ENCODE results near the gene MAP2K1. TPM values are rescaled to one million over a fixed set of nuclear protein-coding genes. Genes with fewer than 3 reads are reported as not detected.
"Not testable (repeated sequence)": the region's sequence is repeated elsewhere in the genome, so short reads cannot be mapped to it uniquely, and the experiment has no call there.

The MAP2K1 gene
- total RNA-seq, 1 donor from 2014 or later: 66.5 TPM

- FAIRE-seq (no peak), DNase-seq (ENCODE audit: low read depth) (no peak)
- Histone ChIP-seq H3K36me3 (ENCODE audit: insufficient read depth, low read length) (peaks cover 54% of the 10 kb centered on the region), H3K4me1 (ENCODE audit: insufficient read depth, low read length) (peaks cover 18% of the 10 kb centered on the region), H2AFZ (ENCODE audit: low read depth, low read length) (no peak overlapping the region), H3K27me3 (ENCODE audit: insufficient read depth, low read length) (no peaks in the 10 kb centered on the region), H4K20me1 (ENCODE audit: insufficient read depth, low read length) (peaks cover 66% of the 10 kb centered on the region), H3K9ac (ENCODE audit: low read length) (peak overlapping the region; percentile 95), H3K9me3 (ENCODE audit: insufficient read depth, low read depth, low read length) (no peaks in the 10 kb centered on the region), H3K4me3 (ENCODE audit: insufficient read depth, low read depth, low read length) (peak overlapping the region; percentile 97), H3K27ac (ENCODE audit: low read depth, low read length) (peak overlapping the region; percentile 17), H3K4me2 (ENCODE audit: low read length) (peak overlapping the region; percentile 95), H3K79me2 (ENCODE audit: insufficient read depth, low read length) (peaks cover 75% of the 10 kb centered on the region)
- Mint-ChIP-seq H3K9me3 (ENCODE audit: unreplicated experiment) (no peaks in the 10 kb centered on the region), H3K27me3 (ENCODE audit: low read depth, unreplicated experiment) (no peaks in the 10 kb centered on the region), H3K36me3 (ENCODE audit: low read depth, unreplicated experiment) (peaks cover 18% of the 10 kb centered on the region), H3K27ac (ENCODE audit: unreplicated experiment) (peak overlapping the region; percentile 90), H3K4me3 (ENCODE audit: unreplicated experiment) (peak overlapping the region; percentile 97), H3K4me1 (ENCODE audit: low read depth, unreplicated experiment) (peaks cover 28% of the 10 kb centered on the region)
- no peak for TF ChIP-seq CTCF (IDR thresholded peaks at IDR 0.05; ENCODE audit: insufficient read depth, low read depth, low read length)
- no peak for TF ChIP-seq EZH2 (IDR thresholded peaks at IDR 0.05; ENCODE audit: insufficient read depth, low read length)
These were observed 115.8 kb downstream of the MAP2K1 start for GRCh38 chr15:66502491-66502890.

- Histone ChIP-seq H3K27ac (ENCODE audit: low read depth, low read length) (peak overlapping the region; percentile 89), H3K4me3 (ENCODE audit: insufficient read depth, low read depth, low read length) (peak overlapping the region; percentile 97), H3K36me3 (ENCODE audit: insufficient read depth, low read length) (peaks cover 50% of the 10 kb centered on the region), H3K4me2 (ENCODE audit: low read length) (peak overlapping the region; percentile 95), H3K79me2 (ENCODE audit: insufficient read depth, low read length) (peaks cover 80% of the 10 kb centered on the region), H3K9ac (ENCODE audit: low read length) (peak overlapping the region; percentile 95), H4K20me1 (ENCODE audit: insufficient read depth, low read length) (peaks cover 62% of the 10 kb centered on the region), H3K4me1 (ENCODE audit: insufficient read depth, low read length) (peaks cover 18% of the 10 kb centered on the region)
- not testable (repeated sequence) for H3K27me3 Mint-ChIP-seq (ENCODE audit: low read depth, unreplicated experiment); H3K9me3 ChIP-seq (ENCODE audit: insufficient read depth, low read depth, low read length); H2AFZ ChIP-seq (ENCODE audit: low read depth, low read length); FAIRE-seq; H3K9me3 Mint-ChIP-seq (ENCODE audit: unreplicated experiment); H3K27me3 ChIP-seq (ENCODE audit: insufficient read depth, low read length)
- H3K4me3 Mint-ChIP-seq (ENCODE audit: unreplicated experiment): peak overlapping the region; percentile 97
- peaks cover 26% of the 10 kb centered on the region for H3K4me1 Mint-ChIP-seq (ENCODE audit: low read depth, unreplicated experiment)
- DNase-seq (ENCODE audit: low read depth): peak; percentile 33
- H3K36me3 Mint-ChIP-seq (ENCODE audit: low read depth, unreplicated experiment): peaks cover 17% of the 10 kb centered on the region
- peak overlapping the region; percentile 90 for H3K27ac Mint-ChIP-seq (ENCODE audit: unreplicated experiment)
These were observed 116.4 kb downstream of the MAP2K1 start for GRCh38 chr15:66503041-66503648.

GRCh38 chr15:66503780-66504562 is 117.3 kb downstream of the MAP2K1 start:
- Mint-ChIP-seq H3K27me3 (ENCODE audit: low read depth, unreplicated experiment) (no peaks in the 10 kb centered on the region), H3K36me3 (ENCODE audit: low read depth, unreplicated experiment) (peaks cover 17% of the 10 kb centered on the region), H3K27ac (ENCODE audit: unreplicated experiment) (peak overlapping the region; percentile 100), H3K4me3 (ENCODE audit: unreplicated experiment) (peak overlapping the region; percentile 97), H3K9me3 (ENCODE audit: unreplicated experiment) (no peaks in the 10 kb centered on the region), H3K4me1 (ENCODE audit: low read depth, unreplicated experiment) (peaks cover 25% of the 10 kb centered on the region)
- H3K36me3 ChIP-seq (ENCODE audit: insufficient read depth, low read length): peaks cover 43% of the 10 kb centered on the region
- H3K4me3 ChIP-seq (ENCODE audit: insufficient read depth, low read depth, low read length): peak overlapping the region; percentile 97
- H3K79me2 ChIP-seq (ENCODE audit: insufficient read depth, low read length): peaks cover 86% of the 10 kb centered on the region
- TF ChIP-seq CTCF (IDR thresholded peaks at IDR 0.05; ENCODE audit: insufficient read depth, low read depth, low read length) (no peak), EZH2 (IDR thresholded peaks at IDR 0.05; ENCODE audit: insufficient read depth, low read length) (no peak)
- peak overlapping the region; percentile 95 for H3K4me2 ChIP-seq (ENCODE audit: low read length)
- peak overlapping the region; percentile 64 for H2AFZ ChIP-seq (ENCODE audit: low read depth, low read length)
- DNase-seq (ENCODE audit: low read depth): no peak
- peak overlapping the region; percentile 89 for H3K27ac ChIP-seq (ENCODE audit: low read depth, low read length)
- no peaks in the 10 kb centered on the region for H3K27me3 ChIP-seq (ENCODE audit: insufficient read depth, low read length)
- FAIRE-seq: no peak
- peak overlapping the region; percentile 95 for H3K9ac ChIP-seq (ENCODE audit: low read length)
- no peaks in the 10 kb centered on the region for H3K9me3 ChIP-seq (ENCODE audit: insufficient read depth, low read depth, low read length)
- H4K20me1 ChIP-seq (ENCODE audit: insufficient read depth, low read length): peaks cover 54% of the 10 kb centered on the region
- H3K4me1 ChIP-seq (ENCODE audit: insufficient read depth, low read length): peaks cover 18% of the 10 kb centered on the region
